Body of pancreas (tissue), 4 donors: ENCODE measurements around the gene GDPGP1.
A peak's percentile ranks its signal among the peaks of the same experiment; 100 is the strongest.

Experiments used
- POLR2A ChIP-seq, 3 donors: fragments of 450-650 bp; IDR thresholded peaks; one replicate each; pipeline ENCODE4 v1.6.1; 2016; ENCODE audit warnings: antibody characterized with exemption in 3 of 3, mild to moderate bottlenecking in 2 of 3
- TF ChIP-seq, protein P1 (sequence below), 7 experiments: fragments of 450-650 bp in 4 of 7; fragments of 200-600 bp in 3 of 7; sonication (generic) in 3 of 7; IDR thresholded peaks; one replicate each; pipeline ENCODE4 v1.5.1; 2016 to 2019; ENCODE audit warnings: antibody characterized with exemption in 7 of 7

GRCh38 chr15:90295270-90295648 is 61.2 kb downstream of the GDPGP1 start:
- TF ChIP-seq, protein P1, sequence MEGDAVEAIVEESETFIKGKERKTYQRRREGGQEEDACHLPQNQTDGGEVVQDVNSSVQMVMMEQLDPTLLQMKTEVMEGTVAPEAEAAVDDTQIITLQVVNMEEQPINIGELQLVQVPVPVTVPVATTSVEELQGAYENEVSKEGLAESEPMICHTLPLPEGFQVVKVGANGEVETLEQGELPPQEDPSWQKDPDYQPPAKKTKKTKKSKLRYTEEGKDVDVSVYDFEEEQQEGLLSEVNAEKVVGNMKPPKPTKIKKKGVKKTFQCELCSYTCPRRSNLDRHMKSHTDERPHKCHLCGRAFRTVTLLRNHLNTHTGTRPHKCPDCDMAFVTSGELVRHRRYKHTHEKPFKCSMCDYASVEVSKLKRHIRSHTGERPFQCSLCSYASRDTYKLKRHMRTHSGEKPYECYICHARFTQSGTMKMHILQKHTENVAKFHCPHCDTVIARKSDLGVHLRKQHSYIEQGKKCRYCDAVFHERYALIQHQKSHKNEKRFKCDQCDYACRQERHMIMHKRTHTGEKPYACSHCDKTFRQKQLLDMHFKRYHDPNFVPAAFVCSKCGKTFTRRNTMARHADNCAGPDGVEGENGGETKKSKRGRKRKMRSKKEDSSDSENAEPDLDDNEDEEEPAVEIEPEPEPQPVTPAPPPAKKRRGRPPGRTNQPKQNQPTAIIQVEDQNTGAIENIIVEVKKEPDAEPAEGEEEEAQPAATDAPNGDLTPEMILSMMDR (IDR thresholded peaks at IDR 0.05) = no peak
- peak in 1 of 3 donors; percentile 11 for TF ChIP-seq POLR2A (IDR thresholded peaks at IDR 0.05)
